ENCODE results near the gene RHCE. TPM values are rescaled to one million over a fixed set of nuclear protein-coding genes. Genes with fewer than 3 reads are reported as not detected.
"Not testable (repeated sequence)": the region's sequence is repeated elsewhere in the genome, so short reads cannot be mapped to it uniquely, and the experiment has no call there.

RHCE gene
- total RNA-seq, 4 donors from 2014 or later, result 0.17 TPM; not detected in 3

- not testable (repeated sequence) for H3K4me1 ChIP-seq; H3K27ac ChIP-seq (replicated peaks in 1 of 4); H3K36me3 ChIP-seq; H3K4me3 ChIP-seq; H3K9me3 ChIP-seq; H3K27me3 ChIP-seq; DNase-seq (ENCODE audit: extremely low spot score)
- intact Hi-C loops (cut with DNase I), result loop anchor here (5.0 kb wide), 1 partner anchor 119 kb away; no protein-coding TSS in a partner anchor
- no CpG with 5 or more reads among the region's 12 CpGs for WGBS
Measured at GRCh38 chr1:25405731-25406305, 14.8 kb downstream of the RHCE start.

GRCh38 chr1:25402947-25403803 is 17.4 kb downstream of the RHCE start:
- H3K4me1 ChIP-seq, result not testable (repeated sequence)

GRCh38 chr1:25398079-25398478 is 22.5 kb downstream of the RHCE start:
- H3K27ac ChIP-seq (replicated peaks in 1 of 4); H3K4me1 ChIP-seq; H3K4me3 ChIP-seq; H3K36me3 ChIP-seq; H3K9me3 ChIP-seq; H3K27me3 ChIP-seq; DNase-seq (ENCODE audit: extremely low spot score); intact Hi-C loops (cut with DNase I): not testable (repeated sequence)
- no CpG with 5 or more reads among the region's 2 CpGs for WGBS

More at GRCh38 chr1:25402947-25403803, 17.4 kb downstream of the RHCE start:
- not testable (repeated sequence) for H3K27me3 ChIP-seq; DNase-seq (ENCODE audit: extremely low spot score); H3K4me3 ChIP-seq; H3K27ac ChIP-seq (replicated peaks in 1 of 4); H3K36me3 ChIP-seq; H3K9me3 ChIP-seq
- peak in 2 of 3 experiments; percentile 26 to 33 for TF ChIP-seq CTCF (IDR thresholded peaks at IDR 0.05)
- 18% methylated on average over 5 of the region's 8 CpGs for WGBS
- intact Hi-C loops (cut with DNase I), result loop anchor here (5.0 kb wide), 1 partner anchor 119 kb away; no protein-coding TSS in a partner anchor

- DNase-seq (ENCODE audit: extremely low spot score); H3K9me3 ChIP-seq; H3K4me3 ChIP-seq; H3K27ac ChIP-seq (replicated peaks in 1 of 4); H3K36me3 ChIP-seq; H3K4me1 ChIP-seq; intact Hi-C loops (cut with DNase I); H3K27me3 ChIP-seq: not testable (repeated sequence)
- 71% methylated on average over 6 of the region's 10 CpGs for WGBS
Measured at GRCh38 chr1:25397549-25397948, 23.1 kb downstream of the RHCE start.

- H3K36me3 ChIP-seq, result no peaks in the 10 kb centered on the region
- 96% methylated on average over 6 of the region's 6 CpGs for WGBS
- intact Hi-C loops (cut with DNase I), result no loop called here
- no peaks in the 10 kb centered on the region for H3K27me3 ChIP-seq
- no peaks in the 10 kb centered on the region for H3K9me3 ChIP-seq
- H3K27ac ChIP-seq (replicated peaks in 1 of 4), result no peak overlapping the region
- H3K4me3 ChIP-seq, result no peak overlapping the region
- no peak for TF ChIP-seq EP300 (IDR thresholded peaks at IDR 0.05)
- no peak for TF ChIP-seq POLR2A (IDR thresholded peaks at IDR 0.05; ENCODE audit: low read depth)
- DNase-seq (ENCODE audit: extremely low spot score), result no peak
- H3K4me1 ChIP-seq, result no peaks in the 10 kb centered on the region
Measured at GRCh38 chr1:25392841-25393240, 27.8 kb downstream of the RHCE start.

- DNase-seq (ENCODE audit: extremely low spot score); H3K27ac ChIP-seq (replicated peaks in 1 of 4): not testable (repeated sequence)
- WGBS, result 82% methylated on average over 3 of the region's 3 CpGs
Measured at GRCh38 chr1:25389721-25390120, 30.9 kb downstream of the RHCE start.

GRCh38 chr1:25388691-25389090 is 31.9 kb downstream of the RHCE start:
- H3K9me3 ChIP-seq; H3K4me3 ChIP-seq; H3K27me3 ChIP-seq; H3K4me1 ChIP-seq; H3K36me3 ChIP-seq; H3K27ac ChIP-seq (replicated peaks in 1 of 4); DNase-seq (ENCODE audit: extremely low spot score); intact Hi-C loops (cut with DNase I): not testable (repeated sequence)
- 55% methylated on average over 6 of the region's 9 CpGs for WGBS

More at GRCh38 chr1:25389721-25390120, 30.9 kb downstream of the RHCE start:
- H3K36me3 ChIP-seq; H3K4me3 ChIP-seq; H3K9me3 ChIP-seq; intact Hi-C loops (cut with DNase I); H3K4me1 ChIP-seq; H3K27me3 ChIP-seq: not testable (repeated sequence)

GRCh38 chr1:25387096-25387495 is 33.5 kb downstream of the RHCE start:
- 71% methylated on average over 4 of the region's 4 CpGs for WGBS
- intact Hi-C loops (cut with DNase I); H3K9me3 ChIP-seq: not testable (repeated sequence)

GRCh38 chr1:25383875-25384274 is 36.8 kb downstream of the RHCE start:
- H3K27ac ChIP-seq (replicated peaks in 1 of 4); H3K27me3 ChIP-seq; H3K9me3 ChIP-seq; DNase-seq (ENCODE audit: extremely low spot score); H3K4me3 ChIP-seq; H3K36me3 ChIP-seq; intact Hi-C loops (cut with DNase I); H3K4me1 ChIP-seq: not testable (repeated sequence)
- WGBS, result no CpG with 5 or more reads among the region's 1 CpG

More at GRCh38 chr1:25387096-25387495, 33.5 kb downstream of the RHCE start:
- not testable (repeated sequence) for DNase-seq (ENCODE audit: extremely low spot score); H3K4me1 ChIP-seq; H3K27ac ChIP-seq (replicated peaks in 1 of 4); H3K27me3 ChIP-seq; H3K4me3 ChIP-seq; H3K36me3 ChIP-seq

GRCh38 chr1:25383090-25383489 is 37.5 kb downstream of the RHCE start:
- 83% methylated on average over 1 of the region's 1 CpG for WGBS
- intact Hi-C loops (cut with DNase I); DNase-seq (ENCODE audit: extremely low spot score): not testable (repeated sequence)

GRCh38 chr1:25382543-25382942 is 38.1 kb downstream of the RHCE start:
- 82% methylated on average over 1 of the region's 1 CpG for WGBS
- H3K4me3 ChIP-seq; DNase-seq (ENCODE audit: extremely low spot score); intact Hi-C loops (cut with DNase I); H3K4me1 ChIP-seq; H3K27ac ChIP-seq (replicated peaks in 1 of 4); H3K27me3 ChIP-seq; H3K36me3 ChIP-seq; H3K9me3 ChIP-seq: not testable (repeated sequence)

More at GRCh38 chr1:25383090-25383489, 37.5 kb downstream of the RHCE start:
- H3K36me3 ChIP-seq; H3K9me3 ChIP-seq; H3K27me3 ChIP-seq; H3K27ac ChIP-seq (replicated peaks in 1 of 4); H3K4me1 ChIP-seq; H3K4me3 ChIP-seq: not testable (repeated sequence)
